LHCN-M2 (cell line): ENCODE measurements around the gene TNN. TPM values are rescaled to one million over a fixed set of nuclear protein-coding genes. Genes with fewer than 3 reads are reported as not detected.
"Not testable (repeated sequence)": the region's sequence is repeated elsewhere in the genome, so short reads cannot be mapped to it uniquely, and the experiment has no call there.

ENCODE experiments used
- DNase-seq: peaks from one replicate; pipeline ENCODE4 v3.0.0-alpha.2; 2012; ENCODE audit warnings: low read depth
- total RNA-seq: library from RNA; depleted of rRNA; stranded (reverse); fragments of >200 nt; gene quantifications from 2 replicates; pipeline ENCODE4 v1.2.3, GENCODE V29; 2014

Gene TNN
- total RNA-seq, 1 experiment from 2014 or later = not detected

- not testable (repeated sequence) for DNase-seq
These were observed 40.7 kb downstream of the TNN start for GRCh38 chr1:175108331-175108820.

- DNase-seq = no peak
These were observed 47.4 kb downstream of the TNN start for GRCh38 chr1:175114996-175115395.

DNA sequence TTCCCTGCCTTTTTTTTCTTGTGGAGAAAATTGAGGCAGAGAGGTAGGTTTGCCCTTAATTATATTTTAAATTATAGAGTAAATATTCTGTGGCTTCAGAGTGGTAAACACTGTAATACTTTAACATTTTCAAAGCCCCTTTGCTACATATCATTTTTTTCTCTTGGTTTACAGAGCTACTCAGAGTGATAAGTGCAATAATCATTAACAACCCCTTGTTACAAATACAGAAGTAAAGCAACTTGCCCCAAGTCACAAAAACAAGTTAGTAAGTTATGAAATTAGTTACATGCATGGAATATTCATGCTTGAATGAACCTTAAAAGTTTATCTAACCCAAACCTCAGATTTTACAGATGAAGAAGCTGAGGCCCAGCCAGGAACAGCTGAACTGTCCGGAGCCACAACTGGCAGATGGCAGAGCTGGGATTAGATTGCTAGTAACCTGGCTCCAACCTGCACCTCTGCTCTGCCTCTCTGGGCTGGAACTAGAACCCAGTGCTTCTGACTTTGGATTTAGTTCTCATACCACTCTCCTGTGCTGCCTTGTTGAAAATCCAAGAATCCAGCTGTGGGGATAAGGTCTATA lies 48.7 kb downstream of the TNN start:
- DNase-seq = no peak

GRCh38 chr1:175116903-175117302 lies 49.3 kb downstream of the TNN start:
- no peak for DNase-seq

DNA sequence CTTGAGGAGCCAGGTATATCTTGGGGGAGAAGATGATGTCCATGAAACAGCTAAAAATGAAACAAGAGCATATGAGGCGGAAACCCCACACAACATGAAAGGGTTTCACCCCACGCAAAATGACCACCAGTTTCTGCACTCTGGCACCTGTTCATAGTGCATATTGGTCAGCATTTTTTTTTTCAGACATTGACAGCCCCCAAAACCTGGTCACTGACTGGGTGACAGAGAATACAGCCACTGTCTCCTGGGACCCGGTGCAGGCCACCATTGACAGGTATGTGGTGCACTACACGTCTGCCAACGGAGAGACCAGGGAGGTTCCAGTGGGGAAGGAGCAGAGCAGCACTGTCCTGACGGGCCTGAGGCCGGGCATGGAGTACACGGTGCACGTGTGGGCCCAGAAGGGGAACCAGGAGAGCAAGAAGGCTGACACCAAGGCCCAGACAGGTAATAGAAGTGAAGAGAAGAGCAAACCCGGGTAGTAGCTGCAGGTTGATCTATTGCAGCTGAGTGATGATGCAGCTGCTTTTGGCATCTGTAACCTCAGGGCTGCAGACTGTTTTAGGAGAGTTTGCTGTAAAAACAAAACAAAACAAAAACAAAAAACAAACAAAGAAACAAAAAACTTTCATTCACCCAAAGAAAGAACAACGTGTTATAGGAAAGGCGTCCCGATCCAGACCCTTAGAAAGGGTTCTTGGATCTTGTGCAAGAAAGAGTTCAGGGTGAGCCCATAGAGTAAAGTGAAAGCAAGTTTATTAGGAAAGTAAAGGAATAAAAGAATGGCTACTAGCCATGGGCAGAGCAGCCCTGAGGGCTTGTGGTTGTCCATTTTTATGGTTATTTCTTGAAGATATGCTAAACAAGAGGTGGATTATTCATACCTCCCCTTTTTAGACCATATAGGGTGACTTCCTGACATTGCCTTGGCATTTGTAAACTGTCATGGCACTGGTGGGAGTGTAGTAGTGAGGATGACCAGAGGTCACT lies 51.0 kb downstream of the TNN start:
- DNase-seq = no peak

DNA sequence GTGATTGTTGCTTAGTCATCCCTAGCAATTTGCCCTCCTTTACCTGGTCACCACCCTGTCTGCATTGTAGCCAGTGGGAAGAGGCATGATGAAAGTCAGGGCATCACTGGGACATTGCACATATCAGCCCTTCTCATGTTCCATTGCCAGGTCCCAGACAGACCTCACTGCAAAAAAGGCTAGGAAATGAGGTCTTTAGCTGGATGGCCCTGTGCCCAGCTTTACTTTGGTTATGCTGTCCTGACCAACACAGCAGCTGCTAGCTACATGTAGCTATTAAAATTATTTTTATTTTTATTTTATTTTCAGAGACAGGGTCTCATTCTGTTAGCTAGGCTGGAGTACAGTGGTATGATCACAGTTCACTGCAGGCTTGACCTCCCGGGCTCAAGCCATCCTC lies 52.9 kb downstream of the TNN start:
- no peak for DNase-seq

DNA sequence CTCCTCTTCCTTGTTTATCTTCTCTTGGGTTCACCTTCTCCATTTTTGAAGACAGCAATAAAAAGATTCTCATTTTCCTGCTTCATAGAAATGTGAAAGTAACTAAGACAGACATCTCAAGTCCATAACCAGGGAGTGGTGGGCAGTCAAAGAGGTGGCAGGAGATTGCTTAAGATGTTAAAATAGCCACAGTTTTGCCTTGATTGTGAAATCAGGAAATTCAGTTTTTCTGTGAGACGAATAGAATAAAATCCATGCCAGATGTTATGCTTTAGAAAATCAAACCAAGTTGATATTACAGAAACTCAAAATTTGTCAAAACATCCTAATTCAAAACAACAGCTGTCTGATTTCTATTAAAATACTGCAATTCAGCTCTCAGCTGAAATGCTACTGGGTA lies 57.2 kb downstream of the TNN start:
- DNase-seq = no peak

DNA sequence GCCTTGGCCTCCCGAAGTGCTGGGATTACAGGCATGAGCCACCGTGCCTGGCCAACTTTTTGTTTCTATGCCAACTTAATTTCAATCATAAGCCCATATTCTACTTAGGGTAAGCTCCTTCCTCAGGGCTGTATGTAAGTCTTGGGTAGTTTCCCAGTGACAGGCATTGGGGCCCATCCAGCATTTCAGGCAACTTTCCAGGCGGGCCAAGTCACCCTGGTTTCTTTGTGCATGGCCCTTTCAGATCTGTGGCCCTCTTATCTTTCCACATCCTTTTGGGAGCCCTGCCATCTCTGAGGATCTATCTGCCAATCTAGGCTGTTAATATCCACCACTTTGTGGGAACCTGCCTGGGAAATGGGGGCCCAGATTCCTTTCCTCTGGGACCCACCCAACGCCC lies 58.7 kb downstream of the TNN start:
- DNase-seq = no peak

DNA sequence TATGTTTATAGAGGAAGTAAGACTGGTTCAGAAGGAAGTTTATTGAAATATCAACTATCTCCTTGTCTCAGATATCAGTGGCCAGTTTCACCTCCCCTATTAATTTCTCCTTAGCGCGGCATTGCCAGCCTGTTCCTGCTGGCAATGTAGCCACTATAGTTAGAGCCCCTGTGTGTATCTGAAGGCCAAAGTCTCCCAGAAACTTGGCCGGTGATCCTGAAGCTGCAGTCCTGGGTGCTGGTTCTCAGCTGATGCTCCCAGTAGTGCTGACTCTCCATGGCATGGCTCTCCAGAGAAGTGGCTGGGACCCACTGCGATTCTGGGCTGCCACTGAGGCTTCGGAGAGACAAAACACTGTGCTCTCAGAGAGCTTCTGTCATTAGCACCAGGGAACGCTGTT lies 59.9 kb downstream of the TNN start:
- no peak for DNase-seq

- DNase-seq = no peak
These were observed 60.9 kb downstream of the TNN start for GRCh38 chr1:175128523-175128922.

- no peak for DNase-seq
These were observed 61.5 kb downstream of the TNN start for GRCh38 chr1:175129182-175129581.

DNA sequence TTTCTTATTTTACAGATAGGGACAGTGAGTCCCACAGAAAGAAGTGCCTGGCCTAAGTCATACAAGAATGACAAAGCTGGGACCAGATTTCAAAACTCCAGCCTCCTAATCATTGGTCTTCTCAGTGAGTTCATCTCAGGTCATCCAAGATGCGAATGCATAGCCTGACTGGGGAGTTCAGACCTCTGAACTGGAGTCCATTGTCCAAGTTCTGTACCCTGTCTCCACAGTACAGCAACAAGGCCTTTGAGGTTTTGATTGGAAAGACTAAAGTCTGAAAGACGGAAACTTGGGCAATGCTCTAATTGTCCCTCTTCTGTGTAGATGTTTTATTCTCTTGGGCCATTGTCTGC lies 62.0 kb downstream of the TNN start:
- no peak for DNase-seq

DNA sequence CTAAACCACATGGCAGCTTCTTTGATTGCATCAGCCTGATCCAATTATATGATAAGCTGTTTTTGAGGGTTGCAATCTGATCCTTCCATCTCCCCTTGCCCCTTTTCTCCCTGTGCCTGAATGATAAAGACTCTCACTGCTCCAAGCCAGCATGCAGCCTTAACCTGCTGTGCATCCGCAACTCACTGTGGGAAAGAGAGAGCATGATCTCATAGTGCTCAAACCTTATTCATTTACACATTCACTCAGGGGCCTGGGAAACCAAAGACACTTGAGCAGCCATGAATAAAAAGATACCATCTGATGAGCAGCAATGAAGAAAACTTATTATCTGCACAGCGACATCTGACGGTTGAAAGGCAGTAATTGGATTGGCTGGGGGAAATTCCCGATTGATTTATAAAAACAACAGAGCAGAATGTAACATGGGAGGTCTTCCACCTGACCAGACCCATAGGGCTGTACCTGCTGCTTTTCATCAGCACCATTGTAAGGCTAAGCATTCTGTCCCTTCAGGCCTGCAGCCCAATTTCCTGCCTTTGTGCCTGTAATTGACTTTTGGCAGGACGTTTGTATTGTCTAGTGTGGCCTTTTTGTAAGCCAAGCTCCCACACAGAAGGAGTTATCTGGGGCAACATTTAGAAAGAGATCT lies 62.5 kb downstream of the TNN start:
- no peak for DNase-seq

GRCh38 chr1:175130649-175131045 lies 63.0 kb downstream of the TNN start:
- DNase-seq = no peak

GRCh38 chr1:175131095-175131494 lies 63.5 kb downstream of the TNN start:
- DNase-seq = no peak

DNA sequence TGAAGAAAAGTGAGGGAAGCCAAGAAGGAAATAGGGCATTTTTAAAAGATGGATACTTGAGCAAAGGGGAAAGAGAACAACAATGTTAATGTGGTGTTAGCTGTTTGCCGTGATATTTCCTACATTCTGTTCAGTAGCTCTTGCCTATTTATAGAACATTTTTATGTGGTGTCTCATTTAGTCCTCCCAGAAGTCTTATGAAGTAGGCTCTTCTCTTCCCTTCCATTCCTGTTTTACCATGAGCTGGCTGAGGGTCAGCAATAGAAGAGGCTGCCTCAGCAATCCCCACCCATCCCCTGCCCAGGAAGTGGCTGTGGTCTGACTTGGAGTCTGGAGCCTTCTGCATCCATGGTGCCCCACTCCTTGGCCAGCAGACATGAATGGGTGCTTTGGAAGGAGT lies 64.8 kb downstream of the TNN start:
- DNase-seq = no peak

GRCh38 chr1:175133673-175134435 lies 66.2 kb downstream of the TNN start:
- no peak for DNase-seq

DNA sequence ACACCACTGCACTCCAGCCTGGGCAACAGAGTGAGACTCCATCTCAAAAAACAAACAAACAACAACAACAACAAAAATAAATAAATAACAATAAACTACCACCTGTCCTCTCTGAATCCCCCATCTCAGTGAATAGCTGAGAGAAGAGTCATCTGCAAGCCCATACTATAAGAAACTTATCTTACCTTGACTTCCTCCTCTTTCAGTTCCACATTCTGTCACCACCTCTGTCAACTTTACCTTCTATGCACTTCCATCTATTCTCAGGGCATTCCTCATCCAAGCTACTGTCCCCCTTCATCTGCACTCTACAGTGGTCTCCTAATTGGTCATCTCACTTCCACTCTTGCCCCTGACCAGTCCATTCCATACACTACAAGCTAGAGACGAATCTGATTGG lies 66.9 kb downstream of the TNN start:
- no peak for DNase-seq

- DNase-seq = no peak
These were observed 68.6 kb downstream of the TNN start for GRCh38 chr1:175136246-175136645.

DNA sequence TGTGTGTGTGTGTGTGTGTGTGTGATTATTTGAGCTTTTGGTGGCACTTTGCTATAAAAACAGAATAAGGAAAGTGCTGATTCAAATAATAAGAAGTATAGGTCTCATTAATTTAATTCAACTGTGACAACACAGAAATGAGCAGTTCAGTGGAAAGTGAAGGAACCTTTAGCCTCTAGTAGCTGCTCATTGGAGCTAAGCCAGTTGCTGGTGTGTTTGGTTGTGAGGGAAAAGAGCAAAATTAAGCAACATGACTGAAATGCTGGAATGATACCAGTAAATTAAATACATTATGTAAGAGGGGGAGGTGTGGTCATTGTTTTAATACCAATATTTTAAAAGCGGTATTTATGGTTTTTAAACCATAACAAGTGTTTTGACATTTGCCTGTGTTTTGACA lies 69.7 kb downstream of the TNN start:
- no peak for DNase-seq

- DNase-seq = no peak
These were observed 70.9 kb downstream of the TNN start for GRCh38 chr1:175138579-175138978.
